ENCODE data around the gene SPAAR. TPM values are rescaled to one million over a fixed set of nuclear protein-coding genes. Genes with fewer than 3 reads are reported as not detected.

The SPAAR gene
- total and polyA plus RNA-seq, 9 of the 15 experiments (the other 6 are each of a cell fraction or from before 2014, with no cell fraction given): not detected

DNA sequence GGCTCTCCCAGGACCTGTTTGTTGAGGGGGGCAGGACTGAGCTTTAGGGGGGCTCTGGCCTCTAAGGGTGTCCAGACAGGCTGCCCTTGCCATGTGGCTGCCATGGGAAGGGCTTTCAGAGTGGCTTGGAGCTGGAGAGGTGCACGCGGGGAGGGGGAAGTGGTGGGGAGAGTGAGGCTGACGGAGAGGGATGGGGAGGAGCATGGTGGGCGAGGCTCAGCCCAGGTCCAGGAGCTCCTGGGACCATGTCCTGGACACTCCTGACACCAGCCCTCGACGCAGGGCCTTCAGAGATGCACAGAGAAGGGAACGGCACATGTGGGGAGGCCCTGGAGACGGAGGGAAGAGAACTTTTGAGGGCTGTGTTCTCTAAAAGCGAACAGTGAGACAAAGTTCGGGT is 2.4 kb downstream of the SPAAR start:
- POLR2A ChIA-PET: interaction anchor here (0.6 to 1.3 kb wide), 3 partner anchors 8 to 152 kb away, joined by 3 to 4 read pairs (median 3); no protein-coding TSS in a partner anchor
- no peak for TF ChIP-seq ZNF282 (CRISPR knock-in tag; IDR thresholded peaks at IDR 0.05)
- no peak for TF ChIP-seq ZNF583 (CRISPR knock-in tag; IDR thresholded peaks at IDR 0.05)
- TF ChIP-seq, protein P1, sequence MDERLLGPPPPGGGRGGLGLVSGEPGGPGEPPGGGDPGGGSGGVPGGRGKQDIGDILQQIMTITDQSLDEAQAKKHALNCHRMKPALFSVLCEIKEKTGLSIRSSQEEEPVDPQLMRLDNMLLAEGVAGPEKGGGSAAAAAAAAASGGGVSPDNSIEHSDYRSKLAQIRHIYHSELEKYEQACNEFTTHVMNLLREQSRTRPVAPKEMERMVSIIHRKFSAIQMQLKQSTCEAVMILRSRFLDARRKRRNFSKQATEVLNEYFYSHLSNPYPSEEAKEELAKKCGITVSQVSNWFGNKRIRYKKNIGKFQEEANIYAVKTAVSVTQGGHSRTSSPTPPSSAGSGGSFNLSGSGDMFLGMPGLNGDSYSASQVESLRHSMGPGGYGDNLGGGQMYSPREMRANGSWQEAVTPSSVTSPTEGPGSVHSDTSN (CRISPR knock-in tag; IDR thresholded peaks at IDR 0.05; ENCODE audit: low read depth): no peak
- TF ChIP-seq, protein P1 (tag; conservative IDR thresholded peaks at IDR 0.05; ENCODE audit: low read depth): no peak
- TF ChIP-seq, protein P2, sequence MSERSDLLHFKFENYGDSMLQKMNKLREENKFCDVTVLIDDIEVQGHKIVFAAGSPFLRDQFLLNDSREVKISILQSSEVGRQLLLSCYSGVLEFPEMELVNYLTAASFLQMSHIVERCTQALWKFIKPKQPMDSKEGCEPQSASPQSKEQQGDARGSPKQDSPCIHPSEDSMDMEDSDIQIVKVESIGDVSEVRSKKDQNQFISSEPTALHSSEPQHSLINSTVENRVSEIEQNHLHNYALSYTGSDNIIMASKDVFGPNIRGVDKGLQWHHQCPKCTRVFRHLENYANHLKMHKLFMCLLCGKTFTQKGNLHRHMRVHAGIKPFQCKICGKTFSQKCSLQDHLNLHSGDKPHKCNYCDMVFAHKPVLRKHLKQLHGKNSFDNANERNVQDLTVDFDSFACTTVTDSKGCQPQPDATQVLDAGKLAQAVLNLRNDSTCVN (CRISPR knock-in tag; IDR thresholded peaks at IDR 0.05): no peak
- no peak for TF ChIP-seq FOXJ2 (tag; IDR thresholded peaks at IDR 0.05)
- no peak for TF ChIP-seq SIN3A (IDR thresholded peaks at IDR 0.05; ENCODE audit: borderline replicate concordance in 2 of 2, control insufficient read depth in 1 of 2, low read depth in 2 of 2, low read length in 2 of 2)
- no peak for TF ChIP-seq NFE2L1 (tag; IDR thresholded peaks at IDR 0.05; ENCODE audit: borderline replicate concordance, low read depth)
- TF ChIP-seq, protein P3, sequence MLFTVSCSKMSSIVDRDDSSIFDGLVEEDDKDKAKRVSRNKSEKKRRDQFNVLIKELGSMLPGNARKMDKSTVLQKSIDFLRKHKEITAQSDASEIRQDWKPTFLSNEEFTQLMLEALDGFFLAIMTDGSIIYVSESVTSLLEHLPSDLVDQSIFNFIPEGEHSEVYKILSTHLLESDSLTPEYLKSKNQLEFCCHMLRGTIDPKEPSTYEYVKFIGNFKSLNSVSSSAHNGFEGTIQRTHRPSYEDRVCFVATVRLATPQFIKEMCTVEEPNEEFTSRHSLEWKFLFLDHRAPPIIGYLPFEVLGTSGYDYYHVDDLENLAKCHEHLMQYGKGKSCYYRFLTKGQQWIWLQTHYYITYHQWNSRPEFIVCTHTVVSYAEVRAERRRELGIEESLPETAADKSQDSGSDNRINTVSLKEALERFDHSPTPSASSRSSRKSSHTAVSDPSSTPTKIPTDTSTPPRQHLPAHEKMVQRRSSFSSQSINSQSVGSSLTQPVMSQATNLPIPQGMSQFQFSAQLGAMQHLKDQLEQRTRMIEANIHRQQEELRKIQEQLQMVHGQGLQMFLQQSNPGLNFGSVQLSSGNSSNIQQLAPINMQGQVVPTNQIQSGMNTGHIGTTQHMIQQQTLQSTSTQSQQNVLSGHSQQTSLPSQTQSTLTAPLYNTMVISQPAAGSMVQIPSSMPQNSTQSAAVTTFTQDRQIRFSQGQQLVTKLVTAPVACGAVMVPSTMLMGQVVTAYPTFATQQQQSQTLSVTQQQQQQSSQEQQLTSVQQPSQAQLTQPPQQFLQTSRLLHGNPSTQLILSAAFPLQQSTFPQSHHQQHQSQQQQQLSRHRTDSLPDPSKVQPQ (CRISPR knock-in tag; IDR thresholded peaks at IDR 0.05; ENCODE audit: borderline replicate concordance): no peak
- no peak for TF ChIP-seq C11orf30 (IDR thresholded peaks at IDR 0.05; ENCODE audit: low read depth)
- no peak for TF ChIP-seq PTTG1 (tag; IDR thresholded peaks at IDR 0.05; ENCODE audit: low read depth)
- no peak for TF ChIP-seq SREBF2 (CRISPR knock-in tag; IDR thresholded peaks at IDR 0.05)
- no peak for TF ChIP-seq ZNF780A (CRISPR knock-in tag; IDR thresholded peaks at IDR 0.05)
- TF ChIP-seq SP1 (CRISPR knock-in tag; IDR thresholded peaks at IDR 0.05): no peak
- TF ChIP-seq, protein P4, sequence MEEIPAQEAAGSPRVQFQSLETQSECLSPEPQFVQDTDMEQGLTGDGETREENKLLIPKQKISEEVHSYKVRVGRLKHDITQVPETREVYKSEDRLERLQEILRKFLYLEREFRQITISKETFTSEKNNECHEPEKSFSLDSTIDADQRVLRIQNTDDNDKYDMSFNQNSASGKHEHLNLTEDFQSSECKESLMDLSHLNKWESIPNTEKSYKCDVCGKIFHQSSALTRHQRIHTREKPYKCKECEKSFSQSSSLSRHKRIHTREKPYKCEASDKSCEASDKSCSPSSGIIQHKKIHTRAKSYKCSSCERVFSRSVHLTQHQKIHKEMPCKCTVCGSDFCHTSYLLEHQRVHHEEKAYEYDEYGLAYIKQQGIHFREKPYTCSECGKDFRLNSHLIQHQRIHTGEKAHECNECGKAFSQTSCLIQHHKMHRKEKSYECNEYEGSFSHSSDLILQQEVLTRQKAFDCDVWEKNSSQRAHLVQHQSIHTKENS (CRISPR knock-in tag; IDR thresholded peaks at IDR 0.05): no peak

More for the DNA sequence above, 2.4 kb downstream of the SPAAR start:
- Histone ChIP-seq H3K27me3 (ENCODE audit: control insufficient read depth in 2 of 2, insufficient read depth in 2 of 2, low read length in 2 of 2) (no peaks in the 10 kb centered on the region), H3K4me3 (no peak overlapping the region), H3K79me2 (ENCODE audit: control insufficient read depth, insufficient read depth, low read length) (no peaks in the 10 kb centered on the region), H3K9ac (ENCODE audit: insufficient read depth in 1 of 2, low read depth in 2 of 2, low read length in 2 of 2) (peak overlapping the region in 1 of 2 experiments; percentile 43; a peak in 1 of 4 replicates), H3K4me2 (ENCODE audit: insufficient read depth, low read length) (no peak overlapping the region), H3K9me3 (replicated peaks; ENCODE audit: control insufficient read depth, insufficient read depth, low read depth, low read length) (no peaks in the 10 kb centered on the region), H3K36me3 (ENCODE audit: control insufficient read depth, insufficient read depth, low read length) (no peaks in the 10 kb centered on the region), H2AFZ (ENCODE audit: low read depth, low read length) (peak overlapping the region; percentile 46; the same call in 1 of the 2 replicates), H3K27ac (ENCODE audit: extremely low read depth, low read depth, low read length) (no peak overlapping the region; the same call in 2 of the 3 replicates), H3K4me1 (replicated peaks in 1 of 2; ENCODE audit: control insufficient read depth in 2 of 2, insufficient read depth in 2 of 2, low read length in 2 of 2) (peaks cover 30 to 47% of the 10 kb centered on the region in 2 experiments; a peak in 4 of 5 replicates), H3K9me1 (ENCODE audit: control insufficient read depth, insufficient read depth, low read length) (no peaks in the 10 kb centered on the region), H4K20me1 (replicated peaks; ENCODE audit: control insufficient read depth, insufficient read depth, low read length) (no peaks in the 10 kb centered on the region)
- ATAC-seq: no peak
- intact Hi-C loops (cut with micrococcal nuclease): no loop called here
- no peak for FAIRE-seq
- BruUV-seq (replicated peaks): no TSS peak
- DNase-seq (ENCODE audit: extremely low read depth in 1 of 4, low spot score in 3 of 4): no peak
- in situ Hi-C loops (cut with MboI): no loop called here
- 87% methylated on average over 5 of the region's 10 CpGs for WGBS (ENCODE audit: insufficient coverage, low coverage, missing lambda C conversion rate)
- CTCF ChIA-PET (ENCODE audit: low intra/inter-chr PET ratio): interaction anchor here (1.4 kb wide), 1 partner anchor 34 kb away, joined by 5 read pairs; no protein-coding TSS in a partner anchor

Data from K562 (cell line).